HG03521 (cell line): ENCODE measurements around the gene ZFPL1.

Experiments used
- ATAC-seq: cut with Tn5 transposase; IDR thresholded peaks from one replicate; pipeline ENCODE4 v1.9.1; 2021; ENCODE audit warnings: mild to moderate bottlenecking, moderate library complexity; ENCODE audit not compliant: unreplicated experiment

Gene ZFPL1

DNA sequence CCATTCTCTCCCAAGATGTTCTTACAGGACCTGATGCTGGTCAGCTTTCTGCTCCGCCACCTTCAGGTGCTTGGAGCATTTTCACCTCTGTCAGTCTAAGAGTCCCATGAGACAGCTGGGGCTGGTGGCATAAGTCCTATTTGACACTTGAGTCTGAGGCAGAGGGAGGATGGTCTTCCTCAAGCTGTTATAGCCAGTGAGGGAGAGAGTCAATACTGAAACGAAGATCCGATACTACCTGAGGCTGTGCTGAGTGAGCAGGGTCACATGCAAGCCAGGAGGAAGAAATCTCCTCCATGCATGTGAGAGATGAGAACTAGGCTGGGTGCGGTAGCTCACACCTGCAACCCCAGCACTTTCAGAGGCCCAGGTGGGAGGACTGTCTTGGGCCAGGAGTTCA is 5.6 kb downstream of the ZFPL1 start:
- no peak for ATAC-seq

- no peak for ATAC-seq
These were observed 6.6 kb downstream of the ZFPL1 start for GRCh38 chr11:65090628-65091027.

GRCh38 chr11:65095427-65095826 is 11.4 kb downstream of the ZFPL1 start:
- ATAC-seq, result no peak

- ATAC-seq, result peak; percentile 70
These were observed 12.2 kb downstream of the ZFPL1 start, which contains the start of gene VPS51 for GRCh38 chr11:65095974-65096806. Gene VPS51 (plus strand): TSS chr11:65096214. CDS start chr11:65096251, 37 bp downstream.

GRCh38 chr11:65096926-65097325 is 12.9 kb downstream of the ZFPL1 start:
- ATAC-seq, result no peak

- ATAC-seq, result no peak
These were observed 16.8 kb downstream of the ZFPL1 start for GRCh38 chr11:65100674-65101350.

DNA sequence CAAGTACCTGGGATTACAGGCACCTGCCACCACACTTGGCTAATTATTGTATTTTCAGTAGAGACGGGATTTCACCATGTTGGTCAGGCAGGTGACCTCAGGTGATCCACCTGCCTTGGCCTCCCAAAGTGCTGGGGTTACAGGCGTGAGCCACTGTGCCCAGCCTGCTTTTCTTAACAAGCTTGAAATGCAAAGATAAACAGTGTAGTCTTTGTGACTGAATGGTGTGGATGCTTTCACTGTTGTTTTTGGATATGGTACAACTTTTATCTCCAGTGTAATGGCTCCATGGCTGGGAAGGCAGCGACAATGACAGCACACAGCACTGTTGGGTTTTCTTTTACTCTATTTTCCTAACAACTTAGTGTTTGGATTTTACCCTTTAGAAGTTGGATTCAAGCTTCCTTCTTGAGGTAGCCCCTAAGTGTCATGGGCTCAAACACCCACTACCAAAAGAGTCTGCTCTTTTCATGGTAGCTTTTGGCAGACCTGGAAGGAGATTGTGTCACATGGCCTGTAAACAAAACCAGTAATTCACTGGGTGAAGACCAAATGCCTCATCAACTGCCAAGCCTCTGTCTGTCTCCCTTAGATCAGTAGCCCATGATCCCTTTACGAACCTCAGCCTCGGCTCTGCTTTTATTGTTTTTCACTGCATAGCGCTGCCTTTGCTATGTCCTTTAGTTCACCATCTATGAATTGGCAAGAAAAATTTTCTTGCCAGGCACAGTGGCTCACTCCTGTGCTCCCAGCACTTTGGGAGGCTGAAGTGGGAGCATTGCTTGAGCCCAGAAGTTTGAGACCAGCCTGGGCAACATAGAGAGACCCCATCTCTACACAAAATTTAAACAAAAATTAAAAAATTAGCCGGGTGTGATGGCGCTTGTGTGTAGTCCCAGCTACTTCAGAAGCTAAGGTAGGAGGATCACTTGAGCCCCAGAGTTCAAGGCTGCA is 18.4 kb downstream of the ZFPL1 start:
- no peak for ATAC-seq

DNA sequence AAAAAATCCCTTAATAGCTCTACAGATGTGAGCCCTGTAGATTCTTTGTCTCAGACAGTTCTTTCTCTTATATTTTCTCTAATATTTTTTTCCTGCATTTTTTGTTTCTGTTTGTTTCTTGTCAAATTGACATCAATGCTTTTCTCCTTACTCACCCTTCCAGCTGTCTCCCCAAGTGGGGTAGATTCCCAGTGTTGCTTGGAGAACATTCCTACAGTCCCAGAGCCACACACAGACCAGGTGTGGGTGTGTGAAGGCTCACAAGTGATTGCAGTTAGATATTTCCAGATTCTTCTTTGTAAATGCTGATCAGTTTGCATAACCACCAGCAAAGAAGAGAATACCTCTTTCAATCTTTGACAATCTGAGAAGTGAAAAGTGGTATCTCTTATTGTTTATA is 19.5 kb downstream of the ZFPL1 start:
- ATAC-seq, result no peak

DNA sequence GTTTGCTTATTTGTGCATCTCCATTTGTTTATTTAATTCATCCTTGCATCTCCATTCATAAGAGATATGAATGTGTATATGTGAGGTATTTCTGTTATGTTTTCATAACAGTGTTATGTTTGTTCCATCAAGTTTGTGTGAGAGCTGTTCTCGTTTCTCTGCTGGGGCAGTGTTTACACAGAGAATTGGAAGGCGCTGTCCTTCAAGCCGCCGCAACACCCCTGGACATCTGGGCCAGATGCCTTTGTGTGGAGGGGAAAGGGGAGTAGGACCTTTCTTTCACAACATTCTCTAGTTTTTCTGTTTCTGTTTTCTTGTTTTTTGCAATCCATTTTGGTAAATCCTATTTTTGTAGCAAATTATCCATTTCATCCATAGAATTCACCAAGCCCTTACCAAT is 20.6 kb downstream of the ZFPL1 start:
- no peak for ATAC-seq

- ATAC-seq, result no peak
These were observed 23.1 kb downstream of the ZFPL1 start for GRCh38 chr11:65107078-65107477.

DNA sequence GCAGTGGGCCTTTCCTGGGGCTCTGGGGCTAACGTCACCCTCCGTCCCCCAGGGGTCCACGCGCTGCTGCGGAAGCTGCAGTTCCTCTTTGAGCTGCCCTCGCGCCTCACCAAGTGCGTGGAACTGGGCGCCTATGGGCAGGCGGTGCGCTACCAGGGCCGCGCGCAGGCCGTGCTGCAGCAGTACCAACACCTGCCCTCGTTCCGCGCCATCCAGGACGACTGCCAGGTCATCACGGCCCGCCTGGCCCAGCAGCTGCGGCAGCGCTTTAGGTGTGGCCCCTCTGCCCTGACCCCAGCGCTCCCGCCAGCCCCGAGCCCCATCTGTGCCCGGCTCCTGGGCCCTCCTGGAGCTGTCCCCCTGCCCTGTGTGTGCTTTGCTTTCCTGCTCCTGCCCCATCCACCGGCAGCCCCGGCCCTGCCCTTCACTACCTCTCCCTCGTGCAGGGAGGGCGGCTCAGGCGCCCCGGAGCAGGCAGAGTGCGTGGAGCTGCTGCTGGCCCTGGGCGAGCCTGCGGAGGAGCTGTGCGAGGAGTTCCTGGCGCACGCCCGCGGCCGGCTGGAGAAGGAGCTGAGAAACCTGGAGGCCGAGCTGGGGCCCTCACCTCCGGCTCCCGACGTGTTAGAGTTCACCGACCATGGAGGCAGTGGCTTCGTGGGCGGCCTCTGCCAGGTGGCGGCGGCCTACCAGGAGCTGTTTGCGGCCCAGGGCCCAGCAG is 23.9 kb downstream of the ZFPL1 start:
- ATAC-seq, result no peak

DNA sequence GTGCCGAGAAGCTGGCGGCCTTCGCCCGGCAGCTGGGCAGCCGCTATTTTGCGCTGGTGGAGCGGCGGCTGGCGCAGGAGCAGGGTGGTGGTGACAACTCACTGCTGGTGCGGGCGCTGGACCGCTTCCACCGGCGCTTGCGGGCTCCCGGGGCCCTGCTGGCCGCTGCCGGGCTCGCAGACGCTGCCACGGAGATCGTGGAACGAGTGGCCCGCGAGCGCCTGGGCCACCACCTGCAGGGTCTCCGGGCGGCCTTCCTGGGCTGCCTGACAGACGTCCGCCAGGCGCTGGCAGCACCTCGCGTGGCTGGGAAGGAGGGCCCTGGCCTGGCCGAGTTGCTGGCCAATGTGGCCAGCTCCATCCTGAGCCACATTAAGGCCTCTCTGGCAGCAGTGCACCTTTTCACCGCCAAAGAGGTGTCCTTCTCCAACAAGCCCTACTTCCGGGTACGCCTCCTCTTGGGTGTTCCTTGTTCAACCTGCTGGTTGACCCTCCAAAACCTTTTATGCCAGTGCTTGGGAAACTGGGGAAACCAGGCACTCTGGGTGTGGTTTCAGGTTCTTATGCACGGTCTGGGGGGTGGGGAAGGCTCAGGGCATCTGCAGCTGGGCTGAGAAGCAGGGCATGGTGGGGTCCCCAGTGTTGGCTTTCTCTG is 24.6 kb downstream of the ZFPL1 start:
- no peak for ATAC-seq

- ATAC-seq, result no peak
These were observed 25.5 kb downstream of the ZFPL1 start for GRCh38 chr11:65109231-65110198.

DNA sequence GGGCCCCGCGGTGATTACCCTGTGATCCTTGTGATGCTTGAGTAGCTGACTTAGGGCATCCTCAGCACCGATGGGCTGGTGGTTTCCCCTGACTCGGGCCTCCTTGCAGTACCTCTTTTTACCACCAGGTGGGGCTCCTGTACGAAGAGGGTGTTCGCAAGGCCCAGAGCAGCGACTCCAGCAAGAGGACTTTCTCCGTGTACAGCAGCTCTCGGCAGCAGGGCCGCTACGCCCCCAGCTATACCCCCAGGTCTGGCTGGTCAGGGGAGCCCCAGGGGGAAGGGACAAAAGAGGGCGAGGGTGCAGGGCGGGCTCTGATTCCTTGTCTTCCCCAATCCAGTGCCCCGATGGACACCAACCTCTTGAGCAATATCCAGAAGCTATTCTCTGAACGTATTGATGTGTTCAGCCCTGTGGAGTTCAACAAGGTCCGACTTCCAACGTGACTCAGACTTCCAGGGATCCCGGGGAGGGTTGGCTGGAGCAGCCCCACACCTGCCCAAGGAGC is 26.4 kb downstream of the ZFPL1 start:
- ATAC-seq, result no peak

GRCh38 chr11:65111159-65111743 is 27.2 kb downstream of the ZFPL1 start:
- ATAC-seq, result no peak

DNA sequence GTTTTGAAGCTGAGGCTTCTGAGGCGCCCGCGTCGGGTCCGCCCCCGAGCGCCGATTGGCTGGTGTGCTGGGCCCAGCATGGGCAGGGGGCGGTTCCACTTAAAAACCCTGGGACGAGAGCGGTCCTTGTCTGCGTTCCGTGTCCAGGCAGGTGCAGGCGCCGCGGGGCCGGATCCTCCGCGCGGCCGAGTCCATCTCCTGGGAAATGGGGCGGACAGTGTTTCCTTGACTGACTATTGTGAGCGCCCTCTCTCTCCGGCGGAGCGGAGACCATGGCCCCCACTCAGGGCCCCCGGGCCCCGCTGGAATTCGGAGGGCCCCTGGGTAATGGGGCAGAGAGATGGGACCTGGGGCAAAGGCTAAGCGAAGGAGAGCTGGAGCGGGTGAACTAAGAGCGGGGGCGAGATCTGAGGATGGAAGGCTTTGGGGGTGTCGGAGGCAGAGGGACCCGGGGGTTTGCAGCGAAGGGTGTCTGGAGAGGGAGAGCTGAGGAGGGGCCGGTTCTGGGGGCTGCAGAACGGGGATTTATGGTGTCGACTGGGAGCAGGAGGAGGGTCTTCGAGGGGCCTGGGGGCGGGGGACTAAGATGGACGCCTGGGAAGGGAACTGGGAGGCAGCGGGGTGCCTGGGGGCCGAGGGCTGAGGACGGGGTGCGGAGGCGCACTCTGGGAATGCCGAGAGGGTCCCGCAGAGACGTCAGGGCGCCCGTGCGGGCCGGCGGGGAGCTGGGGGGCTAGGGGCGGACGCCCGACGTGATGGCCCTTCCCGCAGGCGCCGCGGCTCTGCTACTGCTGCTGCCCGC is 27.9 kb downstream of the ZFPL1 start, which contains the start of gene TM7SF2:
Gene TM7SF2 (plus strand): TSS at position 129 of the 802 bp plus-strand sequence. CDS start 144 bp downstream, at position 273.
- ATAC-seq, result peak; percentile 62
